Keratinocyte (primary cell): ENCODE results near the gene ATP5F1D.

ENCODE experiments used
- EZH2 ChIP-seq: IDR thresholded peaks from one replicate; pipeline ENCODE4 v1.6.1; 2012; ENCODE audit warnings: inconsistent platforms, mild to moderate bottlenecking, low read length, moderate library complexity
- TF ChIP-seq, protein P1 (sequence below), 3 experiments: IDR thresholded peaks in 1 of 3; conservative IDR thresholded peaks in 1 of 3; optimal IDR thresholded peaks in 1 of 3; 2 replicates in 2 of 3; 3 replicates in 1 of 3; pipeline versions ENCODE3 to v1.5.1; 2011; ENCODE audit warnings: low read length in 3 of 3, mild to moderate bottlenecking in 3 of 3, moderate library complexity in 2 of 3, control low read depth in 1 of 3, inconsistent platforms in 1 of 3; ENCODE audit not compliant: insufficient read depth in 2 of 3; ENCODE audit errors: extremely low read depth in 1 of 3

- TF ChIP-seq, protein P1, sequence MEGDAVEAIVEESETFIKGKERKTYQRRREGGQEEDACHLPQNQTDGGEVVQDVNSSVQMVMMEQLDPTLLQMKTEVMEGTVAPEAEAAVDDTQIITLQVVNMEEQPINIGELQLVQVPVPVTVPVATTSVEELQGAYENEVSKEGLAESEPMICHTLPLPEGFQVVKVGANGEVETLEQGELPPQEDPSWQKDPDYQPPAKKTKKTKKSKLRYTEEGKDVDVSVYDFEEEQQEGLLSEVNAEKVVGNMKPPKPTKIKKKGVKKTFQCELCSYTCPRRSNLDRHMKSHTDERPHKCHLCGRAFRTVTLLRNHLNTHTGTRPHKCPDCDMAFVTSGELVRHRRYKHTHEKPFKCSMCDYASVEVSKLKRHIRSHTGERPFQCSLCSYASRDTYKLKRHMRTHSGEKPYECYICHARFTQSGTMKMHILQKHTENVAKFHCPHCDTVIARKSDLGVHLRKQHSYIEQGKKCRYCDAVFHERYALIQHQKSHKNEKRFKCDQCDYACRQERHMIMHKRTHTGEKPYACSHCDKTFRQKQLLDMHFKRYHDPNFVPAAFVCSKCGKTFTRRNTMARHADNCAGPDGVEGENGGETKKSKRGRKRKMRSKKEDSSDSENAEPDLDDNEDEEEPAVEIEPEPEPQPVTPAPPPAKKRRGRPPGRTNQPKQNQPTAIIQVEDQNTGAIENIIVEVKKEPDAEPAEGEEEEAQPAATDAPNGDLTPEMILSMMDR (optimal IDR thresholded peaks at IDR 0.05 in 1 of 3, IDR thresholded peaks at IDR 0.05 in 1 of 3, conservative IDR thresholded peaks at IDR 0.05 in 1 of 3; ENCODE audit: extremely low read depth in 1 of 3, insufficient read depth in 2 of 3, low read length in 3 of 3): no peak
- no peak for TF ChIP-seq EZH2
Measured at GRCh38 chr19:1252221-1252820, 10.8 kb downstream of the ATP5F1D start.
